SK-N-SH treated with all-trans-retinoic acid at 6 μM for 48 hours (cell line): ENCODE measurements around the gene ZHX3.

Experiments
- ATAC-seq: fragments of 200-7000 bp; cut with Tn5 transposase; 3 replicates; pipeline ENCODE4 v1.9.1; 2020; ENCODE audit warnings: mild to moderate bottlenecking, moderate library complexity
- ARNTL ChIP-seq: fragments of 450-650 bp; formaldehyde crosslinking; IDR thresholded peaks from 2 replicates; pipeline ENCODE4 v1.5.0; 2020; ENCODE audit warnings: low read depth, mild to moderate bottlenecking, moderate library complexity, borderline replicate concordance
- CSDC2 ChIP-seq: fragments of 250-450 bp; sonication (Bioruptor Pico); IDR thresholded peaks from 2 replicates; pipeline ENCODE4 v1.5.0; 2020; ENCODE audit warnings: mild to moderate bottlenecking, moderate library complexity
- ESRRG ChIP-seq: fragments of 250-450 bp; sonication (Bioruptor Pico); IDR thresholded peaks from 2 replicates; pipeline ENCODE4 v1.6.1; 2021; ENCODE audit warnings: mild to moderate bottlenecking
- GLIS3 ChIP-seq: fragments of 250-450 bp; sonication (Bioruptor Pico); IDR thresholded peaks from 2 replicates; pipeline ENCODE4 v1.5.0; 2020; ENCODE audit warnings: mild to moderate bottlenecking, moderate library complexity
- OSR1 ChIP-seq: fragments of 250-450 bp; sonication (Bioruptor Pico); IDR thresholded peaks from 2 replicates; pipeline ENCODE4 v1.8.0; 2022; ENCODE audit warnings: moderate library complexity, mild to moderate bottlenecking, inconsistent platforms
- PPARA ChIP-seq: fragments of 250-450 bp; sonication (Bioruptor Pico); IDR thresholded peaks from 2 replicates; pipeline ENCODE4 v1.5.0; 2020; ENCODE audit warnings: mild to moderate bottlenecking, borderline replicate concordance
- RARB ChIP-seq: fragments of 250-450 bp; sonication (Bioruptor Pico); IDR thresholded peaks from 2 replicates; pipeline ENCODE4 v1.8.0; 2021; ENCODE audit warnings: mild to moderate bottlenecking, moderate library complexity
- SNAI2 ChIP-seq: fragments of 250-450 bp; sonication (Bioruptor Pico); IDR thresholded peaks from 2 replicates; pipeline ENCODE4 v1.5.0; 2020; ENCODE audit warnings: mild to moderate bottlenecking, moderate library complexity
- TCF4 ChIP-seq: fragments of 250-450 bp; sonication (Bioruptor Pico); IDR thresholded peaks from 2 replicates; pipeline ENCODE4 v1.8.0; 2021; ENCODE audit warnings: mild to moderate bottlenecking, moderate library complexity, borderline replicate concordance
- TOX ChIP-seq: fragments of 250-450 bp; sonication (Bioruptor Pico); IDR thresholded peaks from 2 replicates; pipeline ENCODE4 v1.8.0; 2021; ENCODE audit warnings: mild to moderate bottlenecking, moderate library complexity, borderline replicate concordance
- ZC3H10 ChIP-seq: fragments of 250-450 bp; sonication (Bioruptor Pico); IDR thresholded peaks from 2 replicates; pipeline ENCODE4 v1.5.1; 2021; ENCODE audit warnings: mild to moderate bottlenecking, moderate library complexity
- ZFP3 ChIP-seq: fragments of 250-450 bp; sonication (Bioruptor Pico); IDR thresholded peaks from 2 replicates; pipeline ENCODE4 v1.5.0; 2020; ENCODE audit warnings: mild to moderate bottlenecking, moderate library complexity
- ZNF565 ChIP-seq: fragments of 450-650 bp; formaldehyde crosslinking; conservative IDR thresholded peaks from 2 replicates; pipeline ENCODE4 v1.5.0; 2020; ENCODE audit warnings: low read depth, mild to moderate bottlenecking, moderate library complexity
- ZNF70 ChIP-seq: fragments of 450-650 bp; formaldehyde crosslinking; IDR thresholded peaks from 2 replicates; pipeline ENCODE4 v1.5.0; 2020; ENCODE audit warnings: mild to moderate bottlenecking, moderate library complexity
- ZNF8 ChIP-seq: fragments of 450-650 bp; formaldehyde crosslinking; IDR thresholded peaks from 2 replicates; pipeline ENCODE4 v1.5.0; 2020; ENCODE audit warnings: mild to moderate bottlenecking, moderate library complexity
- TF ChIP-seq, protein P1 (sequence below): fragments of 250-450 bp; sonication (Bioruptor Pico); IDR thresholded peaks from 2 replicates; pipeline ENCODE4 v1.8.0; 2021; ENCODE audit warnings: low read depth, mild to moderate bottlenecking, moderate library complexity, borderline replicate concordance
- TF ChIP-seq, protein P2 (sequence below): fragments of 250-450 bp; sonication (Bioruptor Pico); IDR thresholded peaks from 2 replicates; pipeline ENCODE4 v1.5.1; 2021; ENCODE audit warnings: mild to moderate bottlenecking, moderate library complexity
- TF ChIP-seq, protein P3 (sequence below): fragments of 250-450 bp; sonication (Bioruptor Pico); IDR thresholded peaks from 2 replicates; pipeline ENCODE4 v1.5.1; 2020; ENCODE audit warnings: low read depth, mild to moderate bottlenecking, moderate library complexity
- TF ChIP-seq, protein P4 (sequence below): fragments of 250-450 bp; sonication (Bioruptor Pico); IDR thresholded peaks from 2 replicates; pipeline ENCODE4 v1.8.0; 2020; ENCODE audit warnings: mild to moderate bottlenecking, moderate library complexity, borderline replicate concordance
- TF ChIP-seq, protein P5 (sequence below): fragments of 250-450 bp; sonication (Bioruptor Pico); IDR thresholded peaks from 2 replicates; pipeline ENCODE4 v1.5.0; 2020; ENCODE audit warnings: mild to moderate bottlenecking, moderate library complexity

The ZHX3 gene

DNA sequence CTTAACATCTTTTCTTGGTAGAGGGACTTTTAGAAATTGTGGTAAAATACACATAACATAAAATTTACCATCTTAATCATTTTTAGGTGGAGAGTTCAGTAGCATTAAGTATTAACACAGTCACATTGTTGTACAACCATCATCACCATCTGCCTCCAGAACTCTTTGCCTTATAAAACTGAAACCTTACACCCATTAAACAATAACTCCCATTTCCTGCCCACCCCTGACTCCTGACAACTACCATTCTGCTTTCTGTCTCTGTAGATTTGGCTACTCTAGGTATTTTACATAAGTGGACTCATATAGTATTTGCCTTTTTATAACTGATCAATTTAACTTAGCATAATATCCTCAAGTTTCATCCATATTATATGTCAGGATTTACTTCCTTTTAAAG, 88.7 kb downstream of the ZHX3 start (continued):
- no peak for TF ChIP-seq GLIS3 (CRISPR knock-in tag)

DNA sequence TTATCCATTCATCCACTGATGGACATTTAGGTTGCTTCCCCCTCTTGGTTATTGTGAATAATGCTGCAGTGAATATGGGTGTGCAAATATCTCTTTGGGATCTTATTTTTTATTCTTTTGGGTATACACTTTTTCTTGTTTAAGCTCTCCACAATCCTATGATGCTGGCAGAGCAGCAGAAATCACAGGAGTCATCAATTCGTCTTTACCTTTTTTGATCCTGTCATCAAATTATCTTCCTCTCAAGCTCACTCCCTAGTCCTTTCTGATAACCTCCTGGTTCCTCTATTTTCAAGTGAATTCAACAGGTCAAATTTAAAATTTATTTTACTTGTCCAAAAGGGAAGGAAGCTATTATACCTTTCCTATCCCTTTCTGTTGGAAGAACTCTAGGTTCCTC, 91.1 kb downstream of the ZHX3 start:
- ATAC-seq: no peak

DNA sequence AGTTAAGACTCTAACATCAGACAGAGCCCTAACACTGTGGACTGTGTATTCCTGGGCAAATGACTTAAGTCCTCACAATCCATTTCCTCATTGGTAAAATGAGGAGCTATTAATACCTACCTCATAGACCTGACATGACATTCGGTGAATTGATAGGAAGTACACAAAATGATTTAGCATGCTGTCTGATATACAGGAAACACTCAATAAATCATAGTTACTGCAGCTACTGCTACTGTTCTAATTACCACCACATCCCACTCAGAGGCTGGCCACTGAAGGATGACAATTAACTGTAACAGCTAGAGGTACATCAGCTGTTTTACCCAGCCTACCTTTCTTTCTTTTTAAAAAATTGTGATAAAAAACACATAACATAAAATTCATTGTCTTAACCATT, 92.4 kb downstream of the ZHX3 start:
- no peak for ATAC-seq
- TF ChIP-seq ARNTL (CRISPR knock-in tag): no peak
- no peak for TF ChIP-seq ZNF565
- no peak for TF ChIP-seq ZC3H10 (CRISPR knock-in tag)
- no peak for TF ChIP-seq ZNF70
- TF ChIP-seq, protein P1, sequence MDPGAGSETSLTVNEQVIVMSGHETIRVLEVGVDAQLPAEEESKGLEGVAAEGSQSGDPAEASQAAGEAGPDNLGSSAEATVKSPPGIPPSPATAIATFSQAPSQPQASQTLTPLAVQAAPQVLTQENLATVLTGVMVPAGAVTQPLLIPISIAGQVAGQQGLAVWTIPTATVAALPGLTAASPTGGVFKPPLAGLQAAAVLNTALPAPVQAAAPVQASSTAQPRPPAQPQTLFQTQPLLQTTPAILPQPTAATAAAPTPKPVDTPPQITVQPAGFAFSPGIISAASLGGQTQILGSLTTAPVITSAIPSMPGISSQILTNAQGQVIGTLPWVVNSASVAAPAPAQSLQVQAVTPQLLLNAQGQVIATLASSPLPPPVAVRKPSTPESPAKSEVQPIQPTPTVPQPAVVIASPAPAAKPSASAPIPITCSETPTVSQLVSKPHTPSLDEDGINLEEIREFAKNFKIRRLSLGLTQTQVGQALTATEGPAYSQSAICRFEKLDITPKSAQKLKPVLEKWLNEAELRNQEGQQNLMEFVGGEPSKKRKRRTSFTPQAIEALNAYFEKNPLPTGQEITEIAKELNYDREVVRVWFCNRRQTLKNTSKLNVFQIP: no peak
- no peak for TF ChIP-seq ZFP3 (CRISPR knock-in tag)
- no peak for TF ChIP-seq CSDC2 (CRISPR knock-in tag)
- TF ChIP-seq, protein P2, sequence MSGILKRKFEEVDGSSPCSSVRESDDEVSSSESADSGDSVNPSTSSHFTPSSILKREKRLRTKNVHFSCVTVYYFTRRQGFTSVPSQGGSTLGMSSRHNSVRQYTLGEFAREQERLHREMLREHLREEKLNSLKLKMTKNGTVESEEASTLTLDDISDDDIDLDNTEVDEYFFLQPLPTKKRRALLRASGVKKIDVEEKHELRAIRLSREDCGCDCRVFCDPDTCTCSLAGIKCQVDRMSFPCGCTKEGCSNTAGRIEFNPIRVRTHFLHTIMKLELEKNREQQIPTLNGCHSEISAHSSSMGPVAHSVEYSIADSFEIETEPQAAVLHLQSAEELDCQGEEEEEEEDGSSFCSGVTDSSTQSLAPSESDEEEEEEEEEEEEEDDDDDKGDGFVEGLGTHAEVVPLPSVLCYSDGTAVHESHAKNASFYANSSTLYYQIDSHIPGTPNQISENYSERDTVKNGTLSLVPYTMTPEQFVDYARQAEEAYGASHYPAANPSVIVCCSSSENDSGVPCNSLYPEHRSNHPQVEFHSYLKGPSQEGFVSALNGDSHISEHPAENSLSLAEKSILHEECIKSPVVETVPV: no peak
- TF ChIP-seq RARB: no peak
- TF ChIP-seq ESRRG: no peak
- TF ChIP-seq, protein P3, sequence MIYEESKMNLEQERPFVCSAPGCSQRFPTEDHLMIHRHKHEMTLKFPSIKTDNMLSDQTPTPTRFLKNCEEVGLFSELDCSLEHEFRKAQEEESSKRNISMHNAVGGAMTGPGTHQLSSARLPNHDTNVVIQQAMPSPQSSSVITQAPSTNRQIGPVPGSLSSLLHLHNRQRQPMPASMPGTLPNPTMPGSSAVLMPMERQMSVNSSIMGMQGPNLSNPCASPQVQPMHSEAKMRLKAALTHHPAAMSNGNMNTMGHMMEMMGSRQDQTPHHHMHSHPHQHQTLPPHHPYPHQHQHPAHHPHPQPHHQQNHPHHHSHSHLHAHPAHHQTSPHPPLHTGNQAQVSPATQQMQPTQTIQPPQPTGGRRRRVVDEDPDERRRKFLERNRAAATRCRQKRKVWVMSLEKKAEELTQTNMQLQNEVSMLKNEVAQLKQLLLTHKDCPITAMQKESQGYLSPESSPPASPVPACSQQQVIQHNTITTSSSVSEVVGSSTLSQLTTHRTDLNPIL: no peak
- TF ChIP-seq TCF4 (CRISPR knock-in tag): no peak
- TF ChIP-seq SNAI2 (CRISPR knock-in tag): no peak

More for the DNA sequence above, 91.1 kb downstream of the ZHX3 start:
- TF ChIP-seq RARB (no peak), OSR1 (CRISPR knock-in tag) (no peak), TOX (CRISPR knock-in tag) (no peak), ARNTL (CRISPR knock-in tag) (no peak), ZNF8 (no peak), PPARA (CRISPR knock-in tag) (no peak), ZC3H10 (CRISPR knock-in tag) (no peak)
- TF ChIP-seq, protein P4, sequence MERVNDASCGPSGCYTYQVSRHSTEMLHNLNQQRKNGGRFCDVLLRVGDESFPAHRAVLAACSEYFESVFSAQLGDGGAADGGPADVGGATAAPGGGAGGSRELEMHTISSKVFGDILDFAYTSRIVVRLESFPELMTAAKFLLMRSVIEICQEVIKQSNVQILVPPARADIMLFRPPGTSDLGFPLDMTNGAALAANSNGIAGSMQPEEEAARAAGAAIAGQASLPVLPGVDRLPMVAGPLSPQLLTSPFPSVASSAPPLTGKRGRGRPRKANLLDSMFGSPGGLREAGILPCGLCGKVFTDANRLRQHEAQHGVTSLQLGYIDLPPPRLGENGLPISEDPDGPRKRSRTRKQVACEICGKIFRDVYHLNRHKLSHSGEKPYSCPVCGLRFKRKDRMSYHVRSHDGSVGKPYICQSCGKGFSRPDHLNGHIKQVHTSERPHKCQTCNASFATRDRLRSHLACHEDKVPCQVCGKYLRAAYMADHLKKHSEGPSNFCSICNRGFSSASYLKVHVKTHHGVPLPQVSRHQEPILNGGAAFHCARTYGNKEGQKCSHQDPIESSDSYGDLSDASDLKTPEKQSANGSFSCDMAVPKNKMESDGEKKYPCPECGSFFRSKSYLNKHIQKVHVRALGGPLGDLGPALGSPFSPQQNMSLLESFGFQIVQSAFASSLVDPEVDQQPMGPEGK (CRISPR knock-in tag): no peak
- TF ChIP-seq, protein P3: no peak
- TF ChIP-seq, protein P2: no peak
- TF ChIP-seq, protein P1: no peak
- TF ChIP-seq, protein P5, sequence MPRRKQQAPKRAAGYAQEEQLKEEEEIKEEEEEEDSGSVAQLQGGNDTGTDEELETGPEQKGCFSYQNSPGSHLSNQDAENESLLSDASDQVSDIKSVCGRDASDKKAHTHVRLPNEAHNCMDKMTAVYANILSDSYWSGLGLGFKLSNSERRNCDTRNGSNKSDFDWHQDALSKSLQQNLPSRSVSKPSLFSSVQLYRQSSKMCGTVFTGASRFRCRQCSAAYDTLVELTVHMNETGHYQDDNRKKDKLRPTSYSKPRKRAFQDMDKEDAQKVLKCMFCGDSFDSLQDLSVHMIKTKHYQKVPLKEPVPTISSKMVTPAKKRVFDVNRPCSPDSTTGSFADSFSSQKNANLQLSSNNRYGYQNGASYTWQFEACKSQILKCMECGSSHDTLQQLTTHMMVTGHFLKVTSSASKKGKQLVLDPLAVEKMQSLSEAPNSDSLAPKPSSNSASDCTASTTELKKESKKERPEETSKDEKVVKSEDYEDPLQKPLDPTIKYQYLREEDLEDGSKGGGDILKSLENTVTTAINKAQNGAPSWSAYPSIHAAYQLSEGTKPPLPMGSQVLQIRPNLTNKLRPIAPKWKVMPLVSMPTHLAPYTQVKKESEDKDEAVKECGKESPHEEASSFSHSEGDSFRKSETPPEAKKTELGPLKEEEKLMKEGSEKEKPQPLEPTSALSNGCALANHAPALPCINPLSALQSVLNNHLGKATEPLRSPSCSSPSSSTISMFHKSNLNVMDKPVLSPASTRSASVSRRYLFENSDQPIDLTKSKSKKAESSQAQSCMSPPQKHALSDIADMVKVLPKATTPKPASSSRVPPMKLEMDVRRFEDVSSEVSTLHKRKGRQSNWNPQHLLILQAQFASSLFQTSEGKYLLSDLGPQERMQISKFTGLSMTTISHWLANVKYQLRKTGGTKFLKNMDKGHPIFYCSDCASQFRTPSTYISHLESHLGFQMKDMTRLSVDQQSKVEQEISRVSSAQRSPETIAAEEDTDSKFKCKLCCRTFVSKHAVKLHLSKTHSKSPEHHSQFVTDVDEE (CRISPR knock-in tag): no peak
